Sigmoid colon (tissue), 7 donors: ENCODE results near the gene PRKCI. TPM values are rescaled to one million over a fixed set of nuclear protein-coding genes. Genes with fewer than 3 reads are reported as not detected.
"Not testable (repeated sequence)": the region's sequence is repeated elsewhere in the genome, so short reads cannot be mapped to it uniquely, and the experiment has no call there.

Source experiments
- DNase-seq: peaks from one replicate; pipeline ENCODE4 v3.0.0-alpha.2; 2019
- H3K27ac ChIP-seq, 4 donors: fragments of 200-600 bp; sonication (generic); one replicate each; pipeline ENCODE4 v1.5.1; 2016 to 2019; ENCODE audit warnings: mild to moderate bottlenecking in 1 of 4
- H3K27me3 ChIP-seq, 3 donors: fragments of 200-600 bp; sonication (generic); one replicate each; pipeline ENCODE4 v1.5.1; 2019; ENCODE audit warnings: mild to moderate bottlenecking in 1 of 3
- H3K36me3 ChIP-seq, 4 donors: fragments of 200-600 bp; sonication (generic); one replicate each; pipeline ENCODE4 v1.5.1; 2016 to 2019
- H3K4me1 ChIP-seq, 4 donors: fragments of 200-600 bp; sonication (generic); one replicate each; pipeline ENCODE4 v1.5.1; 2017 to 2019
- H3K4me3 ChIP-seq, 4 donors: fragments of 200-600 bp; sonication (generic); one replicate each; pipeline ENCODE4 v1.5.1; 2017 to 2019; ENCODE audit warnings: mild to moderate bottlenecking in 2 of 4, moderate library complexity in 1 of 4
- H3K9me3 ChIP-seq, 4 donors: fragments of 200-600 bp in 3 of 4; sonication (generic) in 3 of 4; one replicate each; pipeline versions ENCODE4 v1.5.1 to v1.6.1; 2013 to 2019
- EP300 ChIP-seq, 4 donors: sonication (generic); formaldehyde crosslinking; IDR thresholded peaks; one replicate each; pipeline ENCODE4 v1.6.1; 2017; ENCODE audit warnings: antibody characterized with exemption in 4 of 4
- POLR2A ChIP-seq, 2 donors: fragments of 450-650 bp; IDR thresholded peaks; one replicate each; pipeline ENCODE4 v1.6.1; 2016; ENCODE audit warnings: antibody characterized with exemption in 2 of 2, mild to moderate bottlenecking in 2 of 2, moderate library complexity in 2 of 2
- POLR2AphosphoS5 ChIP-seq, 4 donors: sonication (generic); formaldehyde crosslinking; IDR thresholded peaks; one replicate each; pipeline ENCODE4 v1.6.1; 2017; ENCODE audit warnings: antibody characterized with exemption in 4 of 4
- WGBS, 2 donors: extraction: QIAGEN DNeasy Blood & Tissue Kit; methylation state at CpG; one replicate each; pipeline ENCODE4 v1.1.7; 2013; 5-methylcytosine and 5-hydroxymethylcytosine counted together
- intact Hi-C: fragments of 100-400 bp; cut with DNase I; formaldehyde crosslinking; loops from one replicate; pipeline ENCODE4 v1.15.1; 2023
- polyA plus RNA-seq, 3 donors: library from polyadenylated mRNA; stranded (reverse); fragments of 200-250 nt; gene quantifications; one replicate each; pipeline ENCODE4 v1.2.3, GENCODE V29; 2013
- total RNA-seq, 4 donors: library from RNA; depleted of rRNA; stranded (reverse); fragments of >200 nt; gene quantifications; one replicate each; pipeline ENCODE4 v1.1.0, GENCODE V29; 2016
- TF ChIP-seq, protein P1 (sequence below), 4 experiments: fragments of 450-650 bp in 3 of 4; fragments of 200-600 bp in 1 of 4; IDR thresholded peaks; one replicate each; pipeline ENCODE4 v1.5.1; 2016 to 2019; ENCODE audit warnings: antibody characterized with exemption in 4 of 4, mild to moderate bottlenecking in 3 of 4, moderate library complexity in 2 of 4
- donor health status: healthy with polysubstance abuse.
- donor health status: Bipolar disorder and iron deficiency.
- donor health status: healthy.

Gene PRKCI
- total and polyA plus RNA-seq, 7 donors = 11.8 to 33.2 (median 23.9) TPM

DNA sequence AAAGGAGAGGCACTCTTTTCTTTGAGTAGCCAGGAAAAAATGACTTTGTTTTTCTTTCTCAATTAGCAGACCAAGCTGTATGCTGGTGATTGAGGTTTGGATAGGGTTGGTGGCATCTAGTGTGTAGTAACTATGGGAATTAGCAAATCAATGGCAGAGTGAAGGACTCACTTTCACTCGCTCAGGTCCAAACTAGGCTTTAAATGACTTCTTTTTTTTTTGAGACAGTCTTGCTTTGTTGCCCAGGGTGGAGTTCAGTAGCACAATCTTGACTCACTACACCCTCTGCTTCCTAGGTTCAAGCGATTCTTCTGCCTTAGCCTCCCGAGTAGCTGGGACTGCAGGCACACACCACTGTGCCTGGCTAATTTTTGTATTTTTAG, 35.9 kb downstream of the PRKCI start:
- intact Hi-C loops = no loop called here
- no peaks in the 10 kb centered on the region for H3K4me1 ChIP-seq
- peaks cover 0 to 22% (median 9%) of the 10 kb centered on the region in 4 donors for H3K36me3 ChIP-seq
- no peaks in the 10 kb centered on the region for H3K9me3 ChIP-seq
- no peak for DNase-seq
- no peaks in the 10 kb centered on the region for H3K27me3 ChIP-seq
- TF ChIP-seq EP300 (IDR thresholded peaks at IDR 0.05) = no peak
- TF ChIP-seq POLR2AphosphoS5 (IDR thresholded peaks at IDR 0.05) = no peak
- TF ChIP-seq, protein P1, sequence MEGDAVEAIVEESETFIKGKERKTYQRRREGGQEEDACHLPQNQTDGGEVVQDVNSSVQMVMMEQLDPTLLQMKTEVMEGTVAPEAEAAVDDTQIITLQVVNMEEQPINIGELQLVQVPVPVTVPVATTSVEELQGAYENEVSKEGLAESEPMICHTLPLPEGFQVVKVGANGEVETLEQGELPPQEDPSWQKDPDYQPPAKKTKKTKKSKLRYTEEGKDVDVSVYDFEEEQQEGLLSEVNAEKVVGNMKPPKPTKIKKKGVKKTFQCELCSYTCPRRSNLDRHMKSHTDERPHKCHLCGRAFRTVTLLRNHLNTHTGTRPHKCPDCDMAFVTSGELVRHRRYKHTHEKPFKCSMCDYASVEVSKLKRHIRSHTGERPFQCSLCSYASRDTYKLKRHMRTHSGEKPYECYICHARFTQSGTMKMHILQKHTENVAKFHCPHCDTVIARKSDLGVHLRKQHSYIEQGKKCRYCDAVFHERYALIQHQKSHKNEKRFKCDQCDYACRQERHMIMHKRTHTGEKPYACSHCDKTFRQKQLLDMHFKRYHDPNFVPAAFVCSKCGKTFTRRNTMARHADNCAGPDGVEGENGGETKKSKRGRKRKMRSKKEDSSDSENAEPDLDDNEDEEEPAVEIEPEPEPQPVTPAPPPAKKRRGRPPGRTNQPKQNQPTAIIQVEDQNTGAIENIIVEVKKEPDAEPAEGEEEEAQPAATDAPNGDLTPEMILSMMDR (IDR thresholded peaks at IDR 0.05) = no peak
- no peak for TF ChIP-seq POLR2A (IDR thresholded peaks at IDR 0.05)
- no peak overlapping the region for H3K27ac ChIP-seq
- 94 to 95% methylated on average over 3 of the region's 3 CpGs for WGBS, 2 donors
- H3K4me3 ChIP-seq = no peak overlapping the region

DNA sequence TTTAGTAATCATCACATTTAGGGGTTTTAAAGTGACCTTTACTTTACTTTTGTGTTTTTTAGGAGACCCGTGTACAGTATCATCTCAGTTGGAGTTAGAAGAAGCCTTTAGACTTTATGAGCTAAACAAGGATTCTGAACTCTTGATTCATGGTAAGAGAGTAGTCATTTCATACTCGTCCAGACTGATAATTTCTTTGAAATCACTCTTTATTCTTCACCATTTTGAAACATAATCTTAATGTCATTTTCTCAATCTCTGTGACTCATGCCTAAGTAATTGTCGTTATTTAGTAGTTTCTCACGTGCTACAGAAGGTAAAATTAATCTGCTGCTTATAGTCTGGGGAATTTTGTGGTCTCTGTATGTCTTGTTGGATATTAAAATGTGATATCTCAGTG, 37.7 kb downstream of the PRKCI start:
- DNase-seq = no peak
- TF ChIP-seq, protein P1 (IDR thresholded peaks at IDR 0.05) = no peak
- no peak for TF ChIP-seq EP300 (IDR thresholded peaks at IDR 0.05)
- TF ChIP-seq POLR2A (IDR thresholded peaks at IDR 0.05) = no peak
- no peak for TF ChIP-seq POLR2AphosphoS5 (IDR thresholded peaks at IDR 0.05)
- Histone ChIP-seq H3K4me3 (no peak overlapping the region), H3K9me3 (no peaks in the 10 kb centered on the region), H3K4me1 (no peaks in the 10 kb centered on the region), H3K27ac (no peak overlapping the region), H3K27me3 (no peaks in the 10 kb centered on the region), H3K36me3 (peaks cover 0 to 39% (median 9%) of the 10 kb centered on the region in 4 donors)
- intact Hi-C loops = no loop called here
- 89% methylated on average over 4 of the region's 4 CpGs for WGBS, 2 donors

DNA sequence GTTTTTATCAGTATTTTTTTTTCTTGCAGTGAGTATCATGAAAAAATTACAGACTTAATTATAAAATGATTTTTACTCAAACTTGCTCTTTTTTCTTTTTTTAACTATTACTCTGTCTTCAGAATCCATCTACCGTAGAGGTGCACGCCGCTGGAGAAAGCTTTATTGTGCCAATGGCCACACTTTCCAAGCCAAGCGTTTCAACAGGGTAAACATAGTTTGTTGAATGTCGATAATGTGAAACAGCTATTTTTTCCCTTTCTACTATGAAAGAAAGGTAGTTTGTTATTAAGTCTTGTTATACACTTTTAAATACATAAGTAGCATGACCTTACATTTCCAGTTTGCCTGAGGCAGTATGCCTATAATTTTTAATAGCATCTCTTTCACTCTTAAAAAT, 45.6 kb downstream of the PRKCI start:
- Histone ChIP-seq H3K4me3 (no peak overlapping the region), H3K9me3 (no peaks in the 10 kb centered on the region), H3K27me3 (no peaks in the 10 kb centered on the region), H3K27ac (no peak overlapping the region), H3K4me1 (no peaks in the 10 kb centered on the region), H3K36me3 (peaks cover 0 to 57% (median 5%) of the 10 kb centered on the region in 4 donors)
- TF ChIP-seq, protein P1 (IDR thresholded peaks at IDR 0.05) = no peak
- intact Hi-C loops = no loop called here
- WGBS, 2 donors = 96 to 98% methylated on average over 5 of the region's 5 CpGs
- no peak for DNase-seq

DNA sequence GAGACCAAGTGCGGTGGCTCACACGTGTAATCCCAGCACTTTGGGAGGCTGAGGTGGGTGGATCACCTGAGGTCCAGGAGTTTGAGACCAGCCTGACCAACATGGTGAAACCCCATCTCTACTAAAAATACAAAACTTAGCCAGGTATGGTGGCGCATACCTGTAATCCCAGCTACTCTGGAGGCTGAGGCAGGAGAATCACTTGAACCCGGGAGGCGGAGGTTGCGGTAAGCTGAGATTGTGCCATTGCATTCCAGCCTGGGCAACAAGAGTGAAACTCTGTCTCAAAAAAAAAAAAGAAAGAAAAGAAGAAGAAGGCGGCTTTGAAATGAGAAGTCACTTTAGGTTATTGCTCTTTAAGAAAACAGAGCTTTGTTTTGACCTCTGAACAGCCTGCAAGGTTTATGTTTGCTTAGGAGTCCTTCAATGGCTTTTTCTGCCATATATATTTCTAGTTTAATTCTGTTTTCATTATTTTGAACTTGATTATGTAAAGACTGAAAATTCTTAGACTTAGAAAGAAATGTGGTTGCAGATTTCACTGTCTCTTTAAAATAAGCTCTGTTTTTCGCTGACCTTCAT, 47.5 kb downstream of the PRKCI start:
- DNase-seq, H3K9me3 ChIP-seq, H3K27me3 ChIP-seq, H3K27ac ChIP-seq, H3K4me1 ChIP-seq, H3K4me3 ChIP-seq, intact Hi-C loops: not testable (repeated sequence)
- 45 to 84% methylated on average over 8 of the region's 8 CpGs for WGBS, 2 donors
- peaks cover 0 to 59% (median 8%) of the 10 kb centered on the region in 4 donors for H3K36me3 ChIP-seq

DNA sequence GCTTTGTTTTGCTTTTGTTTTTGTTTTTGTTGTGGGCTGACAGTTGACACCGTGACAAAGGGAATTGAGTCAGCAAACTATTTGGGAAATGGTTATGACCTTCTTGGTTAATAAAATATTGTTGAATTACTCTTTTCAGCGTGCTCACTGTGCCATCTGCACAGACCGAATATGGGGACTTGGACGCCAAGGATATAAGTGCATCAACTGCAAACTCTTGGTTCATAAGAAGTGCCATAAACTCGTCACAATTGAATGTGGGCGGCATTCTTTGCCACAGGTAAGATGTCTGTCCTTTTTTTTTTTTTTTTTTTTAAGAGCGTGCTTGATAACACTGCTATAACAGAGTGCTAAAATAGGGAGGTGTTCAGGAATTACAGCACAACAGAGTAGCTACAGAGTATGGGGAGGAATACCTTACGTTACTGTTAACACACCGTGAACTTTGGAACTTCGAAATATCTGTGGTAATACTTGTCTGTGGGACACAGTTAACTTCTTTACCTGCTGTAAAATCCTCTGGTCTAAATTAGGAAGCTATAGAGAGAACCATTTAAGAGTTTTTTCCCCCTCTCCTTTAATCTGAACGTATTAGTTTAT, 48.2 kb downstream of the PRKCI start:
- DNase-seq = no peak
- TF ChIP-seq, protein P1 (IDR thresholded peaks at IDR 0.05) = no peak
- TF ChIP-seq EP300 (IDR thresholded peaks at IDR 0.05) (no peak), POLR2AphosphoS5 (IDR thresholded peaks at IDR 0.05) (no peak), POLR2A (IDR thresholded peaks at IDR 0.05) (no peak)
- H3K27me3 ChIP-seq = no peaks in the 10 kb centered on the region
- peaks cover 0 to 53% (median 8%) of the 10 kb centered on the region in 4 donors for H3K36me3 ChIP-seq
- 22 to 72% methylated on average over 11 of the region's 11 CpGs for WGBS, 2 donors
- H3K9me3 ChIP-seq = no peaks in the 10 kb centered on the region
- no peaks in the 10 kb centered on the region for H3K4me1 ChIP-seq
- H3K4me3 ChIP-seq = no peak overlapping the region
- intact Hi-C loops = no loop called here
- H3K27ac ChIP-seq = no peak overlapping the region
